OCI-LY1 (cell line): ENCODE data around the gene UTP20.

Experiments used
- H2AFZ ChIP-seq: fragments of 200-600 bp; sonication (generic), shearing (Covaris generic); 2 replicates; pipeline ENCODE4 v1.6.0; 2014; ENCODE audit warnings: antibody characterized with exemption, mild to moderate bottlenecking, low read length
- H3F3A ChIP-seq: fragments of 200-600 bp; sonication (generic), shearing (Covaris generic); 2 replicates; pipeline ENCODE4 v1.6.0; 2014; ENCODE audit warnings: mild to moderate bottlenecking, antibody characterized with exemption, low read length, moderate library complexity; ENCODE audit not compliant: insufficient read depth
- H3K27ac ChIP-seq: fragments of 200-600 bp; sonication (generic); 2 replicates; pipeline ENCODE4 v1.5.1; 2014; ENCODE audit warnings: low read length, mixed run types, mild to moderate bottlenecking, low read depth; ENCODE audit not compliant: poor library complexity, severe bottlenecking
- H3K27me3 ChIP-seq: fragments of 200-600 bp; sonication (generic); 2 replicates; pipeline ENCODE4 v1.6.0; 2014; ENCODE audit warnings: antibody characterized with exemption, mild to moderate bottlenecking, low read length, moderate library complexity; ENCODE audit not compliant: insufficient read depth
- H3K36me3 ChIP-seq: fragments of 200-600 bp; sonication (generic); 2 replicates; pipeline ENCODE4 v1.6.1; 2014; ENCODE audit warnings: mild to moderate bottlenecking, antibody characterized with exemption, low read length, moderate library complexity, mixed read lengths; ENCODE audit not compliant: insufficient read depth
- H3K4me1 ChIP-seq: fragments of 200-600 bp; sonication (generic); 2 replicates; pipeline ENCODE4 v1.5.1; 2014; ENCODE audit warnings: mild to moderate bottlenecking, low read length, moderate library complexity; ENCODE audit not compliant: insufficient read depth, severe bottlenecking
- H3K4me2 ChIP-seq: fragments of 200-600 bp; sonication (generic), shearing (Covaris generic); 2 replicates; pipeline ENCODE4 v1.6.1; 2014; ENCODE audit warnings: low read length
- H3K4me3 ChIP-seq: fragments of 200-600 bp; sonication (generic); 2 replicates; pipeline ENCODE4 v1.5.1; 2014; ENCODE audit warnings: low read length, low read depth, mild to moderate bottlenecking, mixed read lengths; ENCODE audit not compliant: poor library complexity, severe bottlenecking
- H3K79me2 ChIP-seq: fragments of 200-600 bp; shearing (Covaris generic); 2 replicates; pipeline ENCODE4 v1.6.1; 2016; ENCODE audit warnings: mixed run types, low read length, mixed read lengths; ENCODE audit not compliant: insufficient read depth
- H3K9ac ChIP-seq: fragments of 200-600 bp; sonication (generic), shearing (Covaris generic); 2 replicates; pipeline ENCODE4 v1.6.1; 2014; ENCODE audit warnings: mild to moderate bottlenecking, low read length, mixed read lengths
- H3K9me2 ChIP-seq: fragments of 200-600 bp; sonication (generic), shearing (Covaris generic); 2 replicates; pipeline ENCODE4 v1.6.1; 2014; ENCODE audit warnings: low read depth, mild to moderate bottlenecking, low read length, mixed read lengths
- H3K9me3 ChIP-seq: fragments of 200-600 bp; shearing (Covaris generic); 2 replicates; pipeline ENCODE4 v1.6.1; 2014; ENCODE audit warnings: low read length, mixed read lengths
- H4K20me1 ChIP-seq: fragments of 200-600 bp; sonication (generic), shearing (Covaris generic); 2 replicates; pipeline ENCODE4 v1.6.0; 2016; ENCODE audit warnings: mild to moderate bottlenecking, low read length; ENCODE audit not compliant: insufficient read depth
- CTCF ChIP-seq: fragments of 200-600 bp; sonication (generic), shearing (Covaris generic); IDR thresholded peaks from 2 replicates; pipeline ENCODE4 v1.5.1; 2017; ENCODE audit warnings: mild to moderate bottlenecking, antibody characterized with exemption, low read length, moderate library complexity, mixed read lengths
- EZH2 ChIP-seq: fragments of 200-600 bp; sonication (generic), shearing (Covaris generic); IDR thresholded peaks from 2 replicates; pipeline ENCODE4 v1.8.0; 2017; ENCODE audit warnings: borderline replicate concordance, mixed run types, mild to moderate bottlenecking, antibody characterized with exemption, low read length, moderate library complexity, mixed read lengths

UTP20 gene

GRCh38 chr12:101305794-101306193 is 25.9 kb downstream of the UTP20 start:
- no peak for TF ChIP-seq CTCF
- no peak for TF ChIP-seq EZH2
- Histone ChIP-seq H3K9ac (no peak overlapping the region), H3F3A (no peaks in the 10 kb centered on the region), H2AFZ (no peak overlapping the region), H4K20me1 (no peaks in the 10 kb centered on the region), H3K9me3 (no peaks in the 10 kb centered on the region), H3K27ac (no peak overlapping the region), H3K27me3 (no peaks in the 10 kb centered on the region), H3K4me1 (no peaks in the 10 kb centered on the region), H3K4me2 (no peak overlapping the region), H3K9me2 (no peaks in the 10 kb centered on the region), H3K4me3 (no peak overlapping the region), H3K79me2 (no peaks in the 10 kb centered on the region), H3K36me3 (peaks cover 65% of the 10 kb centered on the region)

- Histone ChIP-seq H4K20me1 (no peaks in the 10 kb centered on the region), H3K79me2 (no peaks in the 10 kb centered on the region), H3K4me2 (no peak overlapping the region), H3K9me3 (no peaks in the 10 kb centered on the region), H2AFZ (no peak overlapping the region), H3K4me3 (no peak overlapping the region), H3K9ac (no peak overlapping the region), H3K27ac (no peak overlapping the region), H3K27me3 (no peaks in the 10 kb centered on the region), H3F3A (no peaks in the 10 kb centered on the region), H3K4me1 (no peaks in the 10 kb centered on the region), H3K36me3 (peaks cover 57% of the 10 kb centered on the region; the same call in 1 of the 2 replicates), H3K9me2 (no peaks in the 10 kb centered on the region)
- no peak for TF ChIP-seq EZH2
- TF ChIP-seq CTCF: no peak
Observed at GRCh38 chr12:101322480-101322879, 42.6 kb downstream of the UTP20 start.

- Histone ChIP-seq H3K4me1 (no peaks in the 10 kb centered on the region), H3K4me2 (no peak overlapping the region), H3K27me3 (no peaks in the 10 kb centered on the region), H3F3A (no peaks in the 10 kb centered on the region), H3K36me3 (peaks cover 57% of the 10 kb centered on the region; the same call in 1 of the 2 replicates), H3K9me2 (no peaks in the 10 kb centered on the region), H4K20me1 (no peaks in the 10 kb centered on the region), H3K4me3 (no peak overlapping the region), H3K27ac (no peak overlapping the region), H3K9ac (no peak overlapping the region), H3K9me3 (no peaks in the 10 kb centered on the region), H3K79me2 (no peaks in the 10 kb centered on the region), H2AFZ (no peak overlapping the region)
- no peak for TF ChIP-seq CTCF
- no peak for TF ChIP-seq EZH2
Observed at GRCh38 chr12:101323255-101323654, 43.4 kb downstream of the UTP20 start.
